Type B pancreatic cell (in vitro differentiated cells): ENCODE measurements around the gene PRDM16. TPM values are rescaled to one million over a fixed set of nuclear protein-coding genes. Genes with fewer than 3 reads are reported as not detected.

Experiments used
- DNase-seq: peaks from one replicate; pipeline ENCODE4 v3.0.0; 2021; ENCODE audit warnings: mixed read lengths; ENCODE audit not compliant: unreplicated experiment; ENCODE audit errors: extremely low spot score
- H3K27ac Mint-ChIP-seq: 2 replicates; pipeline ENCODE4 v1.8.0; 2021; ENCODE audit warnings: mild to moderate bottlenecking, mixed read lengths
- H3K27me3 Mint-ChIP-seq: 2 replicates; pipeline ENCODE4 v1.8.0; 2021; ENCODE audit warnings: mixed read lengths
- H3K36me3 Mint-ChIP-seq: 2 replicates; pipeline ENCODE4 v1.8.0; 2021; ENCODE audit warnings: mixed read lengths
- H3K4me1 Mint-ChIP-seq: one replicate; pipeline ENCODE4 v1.8.0; 2021; ENCODE audit warnings: mixed read lengths; ENCODE audit not compliant: unreplicated experiment
- H3K4me3 Mint-ChIP-seq: 2 replicates; pipeline ENCODE4 v1.8.0; 2021; ENCODE audit warnings: mild to moderate bottlenecking, mixed read lengths
- H3K9me3 Mint-ChIP-seq: 2 replicates; pipeline ENCODE4 v1.8.0; 2021; ENCODE audit warnings: mixed read lengths
- CTCF ChIP-seq: fragments of 200-600 bp; sonication (generic); conservative IDR thresholded peaks from 2 replicates; pipeline ENCODE4 v1.5.0; 2021; ENCODE audit warnings: antibody characterized with exemption, mild to moderate bottlenecking
- total RNA-seq: library from RNA; stranded (reverse); gene quantifications from 2 replicates; pipeline ENCODE4 v1.2.1, GENCODE V29; 2021; ENCODE audit warnings: low replicate concordance

The PRDM16 gene
- total RNA-seq, 1 donor from 2014 or later: 23.6 TPM

GRCh38 chr1:3114131-3114744, 45.2 kb downstream of the PRDM16 start:
- Mint-ChIP-seq H3K27ac (no peak overlapping the region), H3K36me3 (no peaks in the 10 kb centered on the region), H3K4me3 (peak overlapping the region; percentile 29), H3K4me1 (peaks cover 35% of the 10 kb centered on the region), H3K27me3 (peaks cover 11% of the 10 kb centered on the region), H3K9me3 (no peaks in the 10 kb centered on the region)
- TF ChIP-seq CTCF: no peak
- no peak for DNase-seq

GRCh38 chr1:3114846-3115245, 45.8 kb downstream of the PRDM16 start:
- Mint-ChIP-seq H3K9me3 (no peaks in the 10 kb centered on the region), H3K36me3 (no peaks in the 10 kb centered on the region), H3K27ac (no peak overlapping the region), H3K27me3 (peaks cover 10% of the 10 kb centered on the region), H3K4me1 (peaks cover 37% of the 10 kb centered on the region), H3K4me3 (peak overlapping the region; percentile 7)
- no peak for DNase-seq
- TF ChIP-seq CTCF: no peak

- H3K27me3 Mint-ChIP-seq: peaks cover 10% of the 10 kb centered on the region
- H3K4me3 Mint-ChIP-seq: peak overlapping the region; percentile 7
- TF ChIP-seq CTCF: no peak
- DNase-seq: no peak
- peaks cover 40% of the 10 kb centered on the region for H3K4me1 Mint-ChIP-seq
- H3K36me3 Mint-ChIP-seq: no peaks in the 10 kb centered on the region
- no peak overlapping the region for H3K27ac Mint-ChIP-seq
- H3K9me3 Mint-ChIP-seq: no peaks in the 10 kb centered on the region
Observed at GRCh38 chr1:3115275-3116149, 46.5 kb downstream of the PRDM16 start.

GRCh38 chr1:3116150-3116510, 47.1 kb downstream of the PRDM16 start:
- Mint-ChIP-seq H3K36me3 (no peaks in the 10 kb centered on the region), H3K27ac (no peak overlapping the region), H3K9me3 (no peaks in the 10 kb centered on the region), H3K4me3 (no peak overlapping the region), H3K27me3 (peaks cover 14% of the 10 kb centered on the region), H3K4me1 (peaks cover 40% of the 10 kb centered on the region)
- no peak for DNase-seq
- TF ChIP-seq CTCF: no peak

- Mint-ChIP-seq H3K9me3 (no peaks in the 10 kb centered on the region), H3K27me3 (peaks cover 14% of the 10 kb centered on the region), H3K36me3 (no peaks in the 10 kb centered on the region), H3K4me1 (peaks cover 43% of the 10 kb centered on the region), H3K27ac (peak overlapping the region; percentile 57), H3K4me3 (peak overlapping the region; percentile 61)
- no peak for DNase-seq
- TF ChIP-seq CTCF: no peak
Observed at GRCh38 chr1:3116560-3116959, 47.6 kb downstream of the PRDM16 start.
